ENCODE measurements around the gene CPSF6.

The CPSF6 gene

GRCh38 chr12:69278814-69279782 lies 39.7 kb downstream of the CPSF6 start:
- no peaks in the 10 kb centered on the region for H3K27me3 ChIP-seq (replicated peaks; ENCODE audit: control insufficient read depth, insufficient read depth, low read length)
- H3K36me3 ChIP-seq (ENCODE audit: control insufficient read depth, insufficient read depth, low read length), result no peaks in the 10 kb centered on the region
- DNase-seq (ENCODE audit: extremely low read depth, insufficient read length), result no peak
- TF ChIP-seq CTCF (IDR thresholded peaks at IDR 0.05; ENCODE audit: insufficient read depth, low read length, poor library complexity, severe bottlenecking), result no peak
- no peak overlapping the region for H3K4me3 ChIP-seq (replicated peaks; ENCODE audit: low read depth, low read length)

GRCh38 chr12:69284131-69284530 lies 44.8 kb downstream of the CPSF6 start:
- DNase-seq (ENCODE audit: extremely low read depth, insufficient read length), result no peak
- no peak for TF ChIP-seq CTCF (IDR thresholded peaks at IDR 0.05; ENCODE audit: insufficient read depth, low read length, poor library complexity, severe bottlenecking)
- H3K36me3 ChIP-seq (ENCODE audit: control insufficient read depth, insufficient read depth, low read length), result no peaks in the 10 kb centered on the region
- H3K27me3 ChIP-seq (replicated peaks; ENCODE audit: control insufficient read depth, insufficient read depth, low read length), result no peaks in the 10 kb centered on the region
- no peak overlapping the region; the same call in 1 of the 2 replicates for H3K4me3 ChIP-seq (replicated peaks; ENCODE audit: low read depth, low read length)

- no peak for DNase-seq (ENCODE audit: extremely low read depth, insufficient read length)
- H3K36me3 ChIP-seq (ENCODE audit: control insufficient read depth, insufficient read depth, low read length), result no peaks in the 10 kb centered on the region
- no peak for TF ChIP-seq CTCF (IDR thresholded peaks at IDR 0.05; ENCODE audit: insufficient read depth, low read length, poor library complexity, severe bottlenecking)
- H3K27me3 ChIP-seq (replicated peaks; ENCODE audit: control insufficient read depth, insufficient read depth, low read length), result no peaks in the 10 kb centered on the region
- H3K4me3 ChIP-seq (replicated peaks; ENCODE audit: low read depth, low read length), result no peak overlapping the region
Measured at GRCh38 chr12:69287556-69287955, 48.2 kb downstream of the CPSF6 start.

- peak; percentile 98 for TF ChIP-seq CTCF (IDR thresholded peaks at IDR 0.05; ENCODE audit: insufficient read depth, low read length, poor library complexity, severe bottlenecking)
- no peak for DNase-seq (ENCODE audit: extremely low read depth, insufficient read length)
- Histone ChIP-seq H3K27me3 (replicated peaks; ENCODE audit: control insufficient read depth, insufficient read depth, low read length) (no peaks in the 10 kb centered on the region), H3K36me3 (ENCODE audit: control insufficient read depth, insufficient read depth, low read length) (no peaks in the 10 kb centered on the region), H3K4me3 (replicated peaks; ENCODE audit: low read depth, low read length) (no peak overlapping the region)
Measured at GRCh38 chr12:69290545-69291277, 51.3 kb downstream of the CPSF6 start.

- no peaks in the 10 kb centered on the region for H3K36me3 ChIP-seq (ENCODE audit: control insufficient read depth, insufficient read depth, low read length)
- no peak overlapping the region for H3K4me3 ChIP-seq (replicated peaks; ENCODE audit: low read depth, low read length)
- no peak for TF ChIP-seq CTCF (IDR thresholded peaks at IDR 0.05; ENCODE audit: insufficient read depth, low read length, poor library complexity, severe bottlenecking)
- H3K27me3 ChIP-seq (replicated peaks; ENCODE audit: control insufficient read depth, insufficient read depth, low read length), result no peaks in the 10 kb centered on the region
- DNase-seq (ENCODE audit: extremely low read depth, insufficient read length), result no peak
Measured at GRCh38 chr12:69291278-69291593, 51.9 kb downstream of the CPSF6 start.

Data from GM06990 (cell line).